Mucosa of descending colon (tissue), 3 donors: ENCODE data around the gene PPARD. TPM values are rescaled to one million over a fixed set of nuclear protein-coding genes. Genes with fewer than 3 reads are reported as not detected.

ENCODE experiments used
- ATAC-seq: fragments of 200-7000 bp; cut with Tn5 transposase; one replicate; pipeline ENCODE4 v1.9.1; 2020; ENCODE audit warnings: mild to moderate bottlenecking, moderate library complexity
- DNase-seq, 3 donors: peaks; one replicate each; pipeline ENCODE4 v3.0.0-alpha.2; 2020
- H3K36me3 ChIP-seq: fragments of 200-600 bp; one replicate; pipeline ENCODE4 v1.8.0; 2021; ENCODE audit warnings: low read depth, mild to moderate bottlenecking
- H3K4me1 ChIP-seq: fragments of 200-600 bp; one replicate; pipeline ENCODE4 v1.8.0; 2021; ENCODE audit warnings: low read depth, mild to moderate bottlenecking
- H3K4me3 ChIP-seq: fragments of 200-600 bp; one replicate; pipeline ENCODE4 v1.8.0; 2021; ENCODE audit warnings: mild to moderate bottlenecking
- H3K9me3 ChIP-seq: fragments of 200-600 bp; one replicate; pipeline ENCODE4 v1.8.0; 2021; ENCODE audit warnings: mild to moderate bottlenecking
- intact Hi-C, 2 donors: fragments of 100-400 bp; cut with DNase I in 1 of 2; cut with micrococcal nuclease in 1 of 2; formaldehyde crosslinking; loops; one replicate each; pipeline versions ENCODE4 v1.11.0 to v1.11.1; 2022; cut with DNase I, micrococcal nuclease
- total RNA-seq, 3 donors: library from RNA; stranded (reverse); fragmentation: NEBNext Ultra II Directional in 2 of 3; extraction: Animal tissue kit (Norgen Biotek cat#: 25700) in 2 of 3; gene quantifications; one replicate each; pipeline versions ENCODE4 v1.2.1 to v1.2.4, GENCODE V29; 2021 to 2023
- TF ChIP-seq, protein P1 (sequence below): fragments of 200-600 bp; IDR thresholded peaks from one replicate; pipeline ENCODE4 v1.8.0; 2022; ENCODE audit warnings: antibody characterized with exemption, mild to moderate bottlenecking
- donor health status: DM: no; HTN: no; CAD: no; lungs with moderate emphysema.
- donor health status: DM: no; HTN: no; CAD: no.
- donor health status: DM: no; HTN: yes; CAD: no.

PPARD gene
- total RNA-seq, 3 donors from 2014 or later: 44.4 to 66.7 (median 65.6) TPM

GRCh38 chr6:35296931-35297600 is 45.3 kb upstream of the PPARD start:
- Histone ChIP-seq H3K9me3 (no peaks in the 10 kb centered on the region), H3K4me3 (no peak overlapping the region), H3K36me3 (no peaks in the 10 kb centered on the region), H3K4me1 (peaks cover 13% of the 10 kb centered on the region)
- intact Hi-C loops: no loop called here
- ATAC-seq: no peak
- TF ChIP-seq, protein P1, sequence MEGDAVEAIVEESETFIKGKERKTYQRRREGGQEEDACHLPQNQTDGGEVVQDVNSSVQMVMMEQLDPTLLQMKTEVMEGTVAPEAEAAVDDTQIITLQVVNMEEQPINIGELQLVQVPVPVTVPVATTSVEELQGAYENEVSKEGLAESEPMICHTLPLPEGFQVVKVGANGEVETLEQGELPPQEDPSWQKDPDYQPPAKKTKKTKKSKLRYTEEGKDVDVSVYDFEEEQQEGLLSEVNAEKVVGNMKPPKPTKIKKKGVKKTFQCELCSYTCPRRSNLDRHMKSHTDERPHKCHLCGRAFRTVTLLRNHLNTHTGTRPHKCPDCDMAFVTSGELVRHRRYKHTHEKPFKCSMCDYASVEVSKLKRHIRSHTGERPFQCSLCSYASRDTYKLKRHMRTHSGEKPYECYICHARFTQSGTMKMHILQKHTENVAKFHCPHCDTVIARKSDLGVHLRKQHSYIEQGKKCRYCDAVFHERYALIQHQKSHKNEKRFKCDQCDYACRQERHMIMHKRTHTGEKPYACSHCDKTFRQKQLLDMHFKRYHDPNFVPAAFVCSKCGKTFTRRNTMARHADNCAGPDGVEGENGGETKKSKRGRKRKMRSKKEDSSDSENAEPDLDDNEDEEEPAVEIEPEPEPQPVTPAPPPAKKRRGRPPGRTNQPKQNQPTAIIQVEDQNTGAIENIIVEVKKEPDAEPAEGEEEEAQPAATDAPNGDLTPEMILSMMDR: no peak
- no peak for DNase-seq

GRCh38 chr6:35297601-35298481 is 44.5 kb upstream of the PPARD start, which contains the start of gene DEF6:
TSS of gene DEF6 (plus strand) at chr6:35297818. CDS start at chr6:35297857, 39 bp downstream.
- DNase-seq: peak; percentile 89 to 92 (median 92)
- TF ChIP-seq, protein P1: peak; percentile 71
- peak; percentile 94 for ATAC-seq
- Histone ChIP-seq H3K4me3 (peak within 1 kb of the TSS; percentile 35), H3K9me3 (no peaks in the 10 kb centered on the region), H3K36me3 (no peaks in the 10 kb centered on the region), H3K4me1 (peaks cover 21% of the 10 kb centered on the region)
- intact Hi-C loops: no loop called here

DNA sequence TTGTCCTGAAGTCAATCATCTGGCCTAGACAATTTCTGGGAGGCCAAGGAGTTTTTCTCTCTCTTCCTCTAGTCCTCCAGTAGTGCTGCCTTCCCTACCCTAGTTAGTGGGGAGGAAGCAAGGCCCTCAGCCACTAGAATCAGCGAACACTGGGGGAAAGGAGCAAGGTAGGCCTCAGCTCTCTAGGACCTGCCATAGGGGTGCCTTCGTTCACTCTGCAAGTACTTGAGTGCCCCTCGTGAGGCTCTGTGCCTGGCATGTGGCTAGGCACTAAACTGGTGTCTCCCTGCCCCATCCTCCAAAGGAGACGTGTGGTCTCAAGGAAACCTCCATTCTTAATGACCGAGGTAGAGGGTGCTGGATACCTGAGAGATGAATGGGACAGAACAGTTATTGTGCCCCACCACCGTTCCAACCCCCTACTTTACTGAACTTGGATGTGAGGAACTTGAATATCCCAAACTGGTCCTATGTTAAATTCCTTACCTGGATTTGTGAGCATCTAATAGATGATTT is 43.7 kb upstream of the PPARD start:
- DNase-seq (no peak), ATAC-seq (no peak)
- Histone ChIP-seq H3K36me3 (no peaks in the 10 kb centered on the region), H3K4me3 (no peak overlapping the region), H3K4me1 (peaks cover 25% of the 10 kb centered on the region), H3K9me3 (no peaks in the 10 kb centered on the region)
- TF ChIP-seq, protein P1: no peak
- intact Hi-C loops: no loop called here

DNA sequence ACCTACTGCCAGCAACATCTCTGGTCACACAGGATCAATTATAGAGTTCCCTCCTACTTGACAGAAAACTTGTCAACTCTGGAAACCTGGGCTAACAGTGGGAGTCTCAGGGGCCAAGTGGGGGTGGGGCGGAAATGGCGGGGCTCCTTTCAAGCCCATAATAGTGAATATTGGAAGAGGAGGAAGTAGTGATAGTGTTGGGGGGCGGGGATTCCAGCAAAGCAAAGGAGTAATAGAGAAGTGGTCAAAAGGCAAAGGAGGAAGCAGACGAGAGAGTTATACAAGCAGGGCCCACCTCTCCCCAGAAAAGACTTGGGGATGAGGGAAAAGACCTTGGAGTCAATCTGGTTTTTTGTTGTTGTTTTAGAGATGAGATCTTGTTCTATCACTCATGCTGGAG is 42.7 kb upstream of the PPARD start:
- intact Hi-C loops: no loop called here
- Histone ChIP-seq H3K36me3 (no peaks in the 10 kb centered on the region), H3K4me1 (peaks cover 28% of the 10 kb centered on the region), H3K9me3 (no peaks in the 10 kb centered on the region), H3K4me3 (no peak overlapping the region)
- peak; percentile 55 to 69 (median 60) for DNase-seq
- no peak for ATAC-seq
- TF ChIP-seq, protein P1: no peak

DNA sequence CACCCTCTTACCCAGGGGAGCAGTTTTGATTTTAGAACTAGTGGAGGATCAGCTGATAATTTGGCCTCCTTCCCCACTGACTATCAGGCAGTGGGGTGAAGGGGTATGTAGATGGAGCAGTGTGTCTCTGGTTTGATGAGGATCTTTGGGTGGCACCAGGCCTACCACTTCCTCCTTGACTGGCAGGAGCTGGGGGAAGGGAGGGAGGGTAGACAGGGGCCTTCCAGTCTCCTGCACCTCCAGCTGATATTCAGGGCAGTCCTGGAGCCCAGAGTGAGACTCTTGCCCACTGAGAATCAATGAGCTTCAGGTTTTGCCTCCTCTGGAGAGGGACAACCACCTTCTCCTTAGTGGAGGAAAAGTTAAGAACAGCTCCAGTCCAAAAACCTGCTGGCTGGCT is 41.5 kb upstream of the PPARD start:
- H3K4me1 ChIP-seq: peaks cover 28% of the 10 kb centered on the region
- ATAC-seq: no peak
- TF ChIP-seq, protein P1: no peak

More for the DNA sequence above, 41.5 kb upstream of the PPARD start:
- intact Hi-C loops: no loop called here
- no peak for DNase-seq
- Histone ChIP-seq H3K36me3 (no peaks in the 10 kb centered on the region), H3K4me3 (no peak overlapping the region), H3K9me3 (no peaks in the 10 kb centered on the region)
